HEK293 (cell line): ENCODE measurements around the gene RIT1.

Experiments
- CTCF ChIP-seq: fragments of 450-650 bp; formaldehyde crosslinking; IDR thresholded peaks from 2 replicates; pipeline ENCODE4 v1.5.1; 2016; ENCODE audit warnings: missing biosample characterization, missing genetic modification characterization
- HOXD13 ChIP-seq: sonication (generic); formaldehyde crosslinking; IDR thresholded peaks from 2 replicates; pipeline ENCODE4 v1.8.0; 2022; ENCODE audit warnings: missing genetic modification reagents, borderline replicate concordance
- YY1 ChIP-seq: fragments of 450-650 bp; formaldehyde crosslinking; IDR thresholded peaks from 2 replicates; pipeline ENCODE4 v1.5.1; 2018; ENCODE audit warnings: missing biosample characterization, missing genetic modification characterization
- ZNF184 ChIP-seq: fragments of 450-650 bp; IDR thresholded peaks from 2 replicates; pipeline ENCODE4 v1.5.1; 2018; ENCODE audit warnings: missing biosample characterization, mild to moderate bottlenecking, missing genetic modification characterization
- ZNF558 ChIP-seq: fragments of 450-650 bp; formaldehyde crosslinking; IDR thresholded peaks from 2 replicates; pipeline ENCODE4 v1.5.1; 2016; ENCODE audit warnings: missing biosample characterization, missing genetic modification characterization
- ZNF660 ChIP-seq: fragments of 450-650 bp; IDR thresholded peaks from 2 replicates; pipeline ENCODE4 v1.5.1; 2018; ENCODE audit warnings: missing biosample characterization, mild to moderate bottlenecking, missing genetic modification characterization
- TF ChIP-seq, protein P1 (sequence below): fragments of 450-650 bp; formaldehyde crosslinking; IDR thresholded peaks from 2 replicates; pipeline ENCODE4 v1.5.1; 2016; ENCODE audit warnings: missing biosample characterization, missing genetic modification characterization, low read depth

DNA sequence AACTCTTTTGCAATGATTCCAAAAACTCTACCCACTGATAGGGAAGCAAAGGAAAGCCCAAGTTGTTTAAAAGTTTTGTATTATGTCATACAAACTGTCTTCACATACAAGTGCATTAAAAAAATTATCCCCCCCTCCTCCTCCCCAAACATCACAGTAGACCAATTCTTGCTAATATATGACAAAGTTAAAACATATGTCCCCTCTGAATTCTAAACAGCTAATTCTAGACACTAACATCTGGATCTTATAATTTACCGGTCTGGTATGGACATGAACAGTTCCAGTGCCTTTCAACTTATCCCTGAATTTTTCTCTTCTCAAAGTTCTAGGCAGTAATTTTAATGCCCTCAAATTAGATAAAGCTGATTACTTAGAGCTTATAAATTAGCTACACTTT is 13.4 kb downstream of the RIT1 start:
- TF ChIP-seq YY1 (tag by site-specific recombination) = no peak
- TF ChIP-seq HOXD13 (CRISPR knock-in tag) = no peak
- TF ChIP-seq ZNF558 (tag by site-specific recombination) = no peak
- TF ChIP-seq, protein P1, sequence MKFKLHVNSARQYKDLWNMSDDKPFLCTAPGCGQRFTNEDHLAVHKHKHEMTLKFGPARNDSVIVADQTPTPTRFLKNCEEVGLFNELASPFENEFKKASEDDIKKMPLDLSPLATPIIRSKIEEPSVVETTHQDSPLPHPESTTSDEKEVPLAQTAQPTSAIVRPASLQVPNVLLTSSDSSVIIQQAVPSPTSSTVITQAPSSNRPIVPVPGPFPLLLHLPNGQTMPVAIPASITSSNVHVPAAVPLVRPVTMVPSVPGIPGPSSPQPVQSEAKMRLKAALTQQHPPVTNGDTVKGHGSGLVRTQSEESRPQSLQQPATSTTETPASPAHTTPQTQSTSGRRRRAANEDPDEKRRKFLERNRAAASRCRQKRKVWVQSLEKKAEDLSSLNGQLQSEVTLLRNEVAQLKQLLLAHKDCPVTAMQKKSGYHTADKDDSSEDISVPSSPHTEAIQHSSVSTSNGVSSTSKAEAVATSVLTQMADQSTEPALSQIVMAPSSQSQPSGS (tag by site-specific recombination) = no peak
- TF ChIP-seq ZNF184 (tag by site-specific recombination) = no peak
- TF ChIP-seq CTCF (tag by site-specific recombination) = no peak
- no peak for TF ChIP-seq ZNF660 (tag by site-specific recombination)
